Prostate gland (tissue), 2 donors: Measurements from ENCODE around the gene PDGFC.

Experiments
- CTCF ChIP-seq, 4 experiments: fragments of 200-600 bp in 2 of 4; fragments of 450-650 bp in 2 of 4; sonication (generic) in 2 of 4; IDR thresholded peaks; 1 replicate in 3 of 4; 2 replicates in 1 of 4; pipeline ENCODE4 v1.5.1; 2016 to 2019; ENCODE audit warnings: antibody characterized with exemption in 4 of 4, mild to moderate bottlenecking in 2 of 4, moderate library complexity in 2 of 4
- POLR2A ChIP-seq: fragments of 450-650 bp; IDR thresholded peaks from one replicate; pipeline ENCODE4 v1.6.1; 2016; ENCODE audit warnings: antibody characterized with exemption, mild to moderate bottlenecking
- POLR2AphosphoS5 ChIP-seq: sonication (generic); formaldehyde crosslinking; IDR thresholded peaks from one replicate; pipeline ENCODE4 v1.6.1; 2017; ENCODE audit warnings: antibody characterized with exemption

DNA sequence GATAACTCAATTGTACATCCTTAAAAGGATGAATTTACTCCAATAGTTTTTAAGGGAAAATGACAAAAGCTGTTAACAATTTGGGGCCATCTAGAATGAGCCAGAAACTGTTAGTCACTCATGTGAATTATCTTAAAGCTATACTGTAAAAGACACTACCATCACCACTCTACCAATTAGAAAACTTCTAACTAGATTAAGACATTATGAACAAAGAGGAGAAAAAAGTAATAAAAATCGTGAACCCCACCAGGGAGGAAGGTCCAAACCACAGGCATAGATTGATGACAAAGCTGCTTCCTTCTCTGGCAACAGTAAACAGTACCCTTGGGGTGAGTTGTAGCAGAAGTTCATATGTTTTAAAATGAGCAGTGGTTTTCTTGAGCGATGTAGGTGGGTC, 106.1 kb downstream of the PDGFC start:
- TF ChIP-seq CTCF (IDR thresholded peaks at IDR 0.05), result no peak
- TF ChIP-seq POLR2AphosphoS5, result no peak
- TF ChIP-seq POLR2A, result no peak
